Measurements from ENCODE around the gene KIAA1755.

The KIAA1755 gene

DNA sequence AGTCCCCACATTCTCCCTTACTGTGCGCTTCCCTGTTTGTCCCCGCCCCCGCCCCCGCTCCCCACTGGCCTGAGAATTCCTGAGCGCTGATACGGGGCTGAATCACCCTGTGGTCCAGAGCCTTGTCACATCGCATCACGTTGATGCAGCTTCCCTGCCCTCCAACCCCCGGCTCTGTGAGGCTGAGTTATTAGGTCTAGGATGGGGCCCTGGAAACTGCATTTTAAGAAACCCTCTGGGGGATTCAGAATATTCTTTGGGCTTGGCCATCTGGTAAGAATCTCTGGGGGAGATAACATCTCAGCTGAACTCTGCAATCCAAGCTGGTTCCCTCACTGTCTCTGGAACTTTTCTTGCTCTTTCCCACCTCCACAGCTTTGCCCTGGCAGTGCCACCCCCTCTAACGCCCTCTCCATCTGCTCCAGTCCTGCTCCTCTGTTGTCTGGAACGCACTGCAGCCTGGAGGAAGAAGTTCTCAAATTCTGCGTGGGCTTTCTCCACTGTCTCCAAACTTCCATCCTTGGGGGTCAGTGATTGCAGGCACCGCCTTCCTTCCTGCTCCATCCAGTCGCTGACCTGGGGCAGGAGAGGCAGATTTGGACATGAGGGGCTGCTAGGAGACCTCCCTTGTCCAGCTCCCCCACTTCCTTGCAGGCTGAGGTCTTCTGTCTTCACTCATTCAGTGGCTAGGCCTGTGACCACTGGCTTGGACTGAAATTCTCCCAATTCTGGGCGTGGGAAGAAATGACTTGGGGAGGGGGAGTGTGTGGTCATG lies 42.6 kb downstream of the KIAA1755 start:
- no peak for DNase-seq

DNA sequence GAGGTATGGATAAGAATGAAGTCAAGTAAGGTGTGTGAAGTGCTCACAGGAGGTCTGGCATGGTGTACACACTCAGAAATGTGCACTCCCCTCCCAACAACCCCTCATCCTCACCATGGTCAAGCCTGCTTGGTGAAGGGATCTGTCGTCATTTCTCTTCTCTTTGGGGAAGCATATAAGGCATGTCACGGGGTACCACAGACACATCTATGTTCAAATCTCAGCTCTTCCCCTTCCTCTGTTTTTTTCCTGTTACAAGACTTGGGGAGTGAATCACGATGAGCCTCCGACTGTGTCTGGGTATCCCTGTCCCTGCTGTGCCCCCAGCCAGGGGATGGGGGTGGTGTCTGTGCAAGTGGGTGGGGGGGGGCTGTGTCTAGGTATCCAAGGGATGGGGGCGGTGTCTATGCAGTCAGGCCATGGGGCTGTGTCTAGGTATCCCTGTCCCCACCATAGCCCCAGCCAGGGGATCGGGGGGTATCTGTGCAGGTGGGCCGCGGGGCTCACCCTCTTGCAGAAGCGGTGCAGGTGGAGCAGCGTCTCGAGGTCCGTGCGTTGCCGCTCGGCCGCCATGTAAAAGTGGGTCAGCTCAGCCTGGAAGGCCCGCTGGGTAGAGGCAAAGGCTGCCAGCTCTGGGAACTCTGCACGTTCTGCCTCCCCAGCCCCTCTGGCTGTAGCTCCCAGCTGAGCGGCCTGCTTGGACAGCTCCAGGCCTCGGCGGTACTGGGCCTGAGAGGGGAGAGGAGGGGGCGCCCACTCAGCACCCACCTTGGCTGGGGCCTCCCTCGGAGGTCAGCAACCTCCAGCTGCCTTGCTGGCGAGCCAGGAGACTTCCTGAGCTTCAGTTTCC lies 43.6 kb downstream of the KIAA1755 start:
- DNase-seq = no peak

- DNase-seq = no peak
Observed at GRCh38 chr20:38216201-38216600, 44.3 kb downstream of the KIAA1755 start.

DNA sequence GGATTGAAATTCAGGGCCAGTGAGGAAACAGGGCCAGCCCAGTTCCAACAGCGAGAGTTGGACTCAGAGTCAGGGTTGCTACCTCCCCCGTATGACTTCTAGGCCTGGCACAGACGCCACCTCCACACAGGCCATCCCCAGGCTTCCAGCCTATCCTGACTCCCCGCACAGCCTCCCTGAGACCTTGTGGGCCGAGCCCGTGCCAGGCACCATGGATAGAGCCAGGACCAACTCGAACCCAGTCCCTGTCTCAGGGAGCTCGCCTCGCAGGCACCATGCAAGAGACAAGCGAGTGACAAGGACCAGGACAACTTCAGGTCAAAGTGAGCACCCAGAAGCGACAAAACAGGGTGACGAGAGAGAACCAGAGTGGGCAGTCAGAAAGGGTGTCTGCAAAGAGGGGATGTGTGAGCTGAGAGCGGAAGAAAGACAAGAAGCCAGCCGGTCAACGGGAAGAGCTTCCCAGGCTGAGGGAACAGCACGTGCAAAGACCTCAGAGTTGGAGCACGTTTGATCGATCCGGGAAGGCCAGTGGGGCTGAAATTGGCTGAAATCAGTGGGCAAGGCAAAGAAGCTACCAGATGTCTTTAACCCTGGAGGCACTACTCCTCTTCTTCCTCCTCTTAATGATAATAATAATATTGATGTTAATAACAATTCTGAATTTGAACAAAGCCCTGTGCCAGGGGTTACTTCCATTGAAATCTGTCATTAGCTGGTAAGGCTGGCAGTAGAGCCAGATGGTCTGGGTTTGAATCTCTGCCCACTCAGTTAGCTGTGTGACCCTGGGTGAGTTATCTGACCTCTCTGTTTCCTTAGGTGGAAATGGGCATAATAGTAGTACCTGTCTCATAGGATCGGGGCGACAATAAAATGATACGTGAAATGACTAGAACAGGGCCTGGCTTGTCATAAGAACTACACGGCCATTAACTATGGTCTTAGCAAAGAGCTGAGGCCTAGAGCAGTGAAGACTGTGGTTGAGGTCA lies 45.0 kb downstream of the KIAA1755 start:
- DNase-seq = no peak

GRCh38 chr20:38214256-38215193 lies 46.0 kb downstream of the KIAA1755 start:
- no peak for DNase-seq

GRCh38 chr20:38213607-38213940 lies 47.0 kb downstream of the KIAA1755 start:
- DNase-seq = no peak

DNA sequence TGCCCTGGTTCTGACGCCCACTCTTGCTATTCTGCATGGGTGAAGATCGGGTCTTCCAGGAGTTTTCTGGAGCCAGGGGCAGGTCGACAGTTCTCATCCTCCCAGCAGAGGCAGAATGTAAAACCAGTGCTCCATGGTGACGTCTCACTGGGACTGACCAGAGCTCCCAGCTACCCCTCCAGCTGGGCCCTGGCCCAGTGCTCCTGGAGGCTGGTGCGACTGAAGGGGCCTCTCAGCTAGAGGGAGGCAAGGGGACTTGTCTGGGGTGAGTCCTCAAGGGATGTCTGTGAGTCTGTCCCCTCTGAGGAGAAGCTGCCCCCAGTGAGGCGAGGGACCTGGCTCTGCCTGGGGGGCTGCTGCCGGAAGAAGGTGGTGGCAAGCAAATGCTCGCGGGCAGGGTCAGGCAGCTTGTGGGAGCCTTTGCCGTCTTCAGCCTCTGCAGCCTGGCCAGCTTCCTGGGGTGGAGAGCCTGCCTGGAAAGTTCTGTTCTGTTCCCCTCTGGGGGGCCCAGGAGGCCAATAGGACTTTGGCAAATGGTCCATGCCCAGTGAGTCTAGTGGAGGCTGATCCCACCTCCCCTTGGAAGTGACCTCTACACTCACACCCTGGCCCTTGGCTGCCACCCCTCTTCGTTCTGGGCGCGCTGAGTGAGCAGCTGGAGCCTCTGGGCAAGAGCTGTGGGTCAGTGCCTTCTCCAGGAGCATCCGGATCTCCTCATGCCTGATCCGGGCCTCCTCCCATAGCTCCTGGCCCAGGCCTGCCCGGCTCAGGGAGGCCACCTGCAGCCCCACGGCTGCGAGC lies 47.5 kb downstream of the KIAA1755 start:
- no peak for DNase-seq

DNA sequence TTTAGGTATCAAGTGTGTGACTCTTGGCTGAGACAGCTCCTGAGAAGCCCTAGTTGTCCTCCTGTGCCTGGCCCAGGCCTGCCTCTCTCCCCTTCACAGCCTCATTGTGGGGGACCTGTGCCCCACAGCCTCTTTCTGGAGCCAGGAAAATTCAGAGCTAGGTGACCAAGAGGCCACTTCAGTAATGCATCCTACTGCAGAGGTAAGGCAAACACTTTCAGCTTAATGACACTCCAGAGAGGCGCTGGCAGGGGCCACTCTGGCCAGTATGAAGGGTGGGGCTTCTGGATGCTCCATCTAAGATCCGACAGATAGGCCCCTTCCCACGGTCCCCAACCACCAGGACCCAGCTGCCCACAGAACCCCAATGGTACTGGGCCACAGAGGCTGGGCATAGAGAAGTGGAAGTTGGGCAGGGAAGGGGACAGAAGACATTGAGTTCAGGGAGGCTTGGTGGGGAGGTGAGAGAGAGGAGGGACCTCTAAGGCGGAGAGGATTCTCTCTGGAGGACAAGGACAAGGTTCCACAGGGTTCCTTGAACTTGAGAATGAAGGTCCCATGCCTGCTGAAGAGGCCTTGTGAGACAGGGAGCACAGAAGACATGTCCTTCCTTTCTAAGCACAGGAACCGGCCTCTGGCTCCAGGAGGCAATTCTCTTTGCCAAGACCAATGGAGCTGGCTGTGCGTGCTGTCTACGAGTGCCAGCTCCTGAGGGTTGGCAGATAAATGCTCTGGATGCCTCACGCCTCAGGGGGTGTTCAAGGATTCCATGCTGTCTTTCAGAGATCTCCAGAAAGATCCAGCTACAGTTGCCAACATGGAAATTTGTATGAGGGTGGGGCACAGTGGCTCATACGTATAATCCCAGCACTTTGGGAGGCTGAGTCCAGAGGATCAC lies 49.1 kb downstream of the KIAA1755 start:
- DNase-seq = no peak

DNA sequence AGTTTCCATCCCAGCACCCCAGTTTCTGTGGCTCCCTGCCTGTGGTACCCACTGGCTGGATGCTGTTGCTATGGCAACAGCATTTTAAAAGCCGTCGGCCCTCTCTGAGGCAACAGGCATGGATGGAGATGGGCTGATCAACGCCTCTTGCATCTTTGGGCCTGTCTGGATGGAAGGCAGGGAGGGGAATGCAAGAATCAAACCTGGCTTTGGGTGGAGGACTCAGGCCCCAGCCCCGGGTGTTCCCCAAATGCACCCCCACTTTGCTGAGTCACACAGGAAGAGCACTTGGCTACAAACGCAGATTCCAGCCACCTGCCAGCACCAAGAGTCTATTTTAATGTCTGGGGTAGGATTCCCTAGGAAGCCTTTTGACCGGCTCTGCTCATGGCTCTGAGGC lies 49.8 kb downstream of the KIAA1755 start:
- no peak for DNase-seq

- DNase-seq = no peak
Observed at GRCh38 chr20:38209736-38210405, 50.7 kb downstream of the KIAA1755 start.

GRCh38 chr20:38209054-38209675 lies 51.4 kb downstream of the KIAA1755 start:
- DNase-seq = no peak

DNA sequence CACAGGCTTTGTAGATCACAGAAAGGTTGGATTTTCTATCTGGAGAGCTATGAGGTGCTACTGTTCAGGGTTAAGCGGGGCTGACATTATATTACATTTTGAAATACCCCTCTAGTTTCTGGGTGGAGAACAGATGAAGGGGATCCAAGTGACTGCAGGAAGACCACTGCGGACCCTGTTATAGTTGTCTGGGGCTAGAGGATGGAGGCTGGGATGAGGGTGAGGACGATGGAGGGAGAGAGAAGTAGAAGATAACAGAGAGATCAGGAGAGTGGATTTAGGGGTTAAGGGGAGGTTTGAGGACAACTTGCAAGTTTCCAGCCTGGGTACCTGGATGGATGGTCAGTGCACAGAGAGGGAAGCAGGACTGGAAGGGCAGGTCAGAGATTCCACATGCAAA lies 52.0 kb downstream of the KIAA1755 start:
- DNase-seq = no peak

GRCh38 chr20:38208088-38208487 lies 52.4 kb downstream of the KIAA1755 start:
- DNase-seq = no peak

- no peak for DNase-seq
Observed at GRCh38 chr20:38207621-38208020, 52.9 kb downstream of the KIAA1755 start.

- no peak for DNase-seq
Observed at GRCh38 chr20:38205001-38205400, 55.5 kb downstream of the KIAA1755 start.

DNA sequence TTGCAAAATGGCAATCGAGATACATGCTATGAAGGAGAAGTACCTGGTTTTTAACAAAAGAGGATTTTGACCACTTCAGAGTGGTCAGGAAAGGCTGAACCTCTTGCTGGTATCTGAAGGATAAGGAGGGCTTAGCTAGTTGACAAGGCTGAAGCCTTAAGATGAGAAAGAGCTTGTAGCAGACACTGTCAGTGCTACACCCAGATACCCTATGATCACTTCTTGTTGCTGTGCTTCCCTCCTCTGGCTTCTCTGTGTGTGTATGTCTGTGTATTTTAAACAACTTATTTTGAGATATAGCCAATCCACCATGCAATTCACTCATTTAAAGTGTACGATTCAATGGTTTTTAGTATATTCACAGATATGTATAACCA lies 56.6 kb downstream of the KIAA1755 start:
- no peak for DNase-seq

GRCh38 chr20:38203337-38203980 lies 57.1 kb downstream of the KIAA1755 start:
- DNase-seq = no peak

GRCh38 chr20:38202982-38203293 lies 57.6 kb downstream of the KIAA1755 start:
- DNase-seq = no peak

Data from NCI-H146 (cell line).